HFF-Myc (cell line): ENCODE results near the gene RNF114.

Experiments
- DNase-seq: peaks from one replicate; pipeline ENCODE4 v3.0.0-alpha.2; 2011; ENCODE audit warnings: low read depth; ENCODE audit errors: extremely low read depth
- H3K4me3 ChIP-seq: replicated peaks from 2 replicates; pipeline ENCODE4 v1.5.1; 2011; ENCODE audit warnings: low read depth, mild to moderate bottlenecking, control low read depth, low read length
- CTCF ChIP-seq: IDR thresholded peaks from 2 replicates; pipeline ENCODE4 v1.5.1; 2012; ENCODE audit warnings: mild to moderate bottlenecking, low read depth, low read length, control low read depth; ENCODE audit errors: missing control alignments

The RNF114 gene

GRCh38 chr20:50001784-50002311 is 65.7 kb downstream of the RNF114 start:
- TF ChIP-seq CTCF, result no peak
- no peak overlapping the region for H3K4me3 ChIP-seq
- DNase-seq, result no peak

GRCh38 chr20:50003253-50003656 is 67.1 kb downstream of the RNF114 start:
- no peak overlapping the region for H3K4me3 ChIP-seq
- no peak for TF ChIP-seq CTCF
- no peak for DNase-seq
